Thyroid gland (tissue), 4 donors: ENCODE results near the gene UNC5C. TPM values are rescaled to one million over a fixed set of nuclear protein-coding genes. Genes with fewer than 3 reads are reported as not detected.

Experiments
- DNase-seq, 2 donors: peaks; one replicate each; pipeline ENCODE4 v3.0.0-alpha.2; 2019
- H3K27ac ChIP-seq, 3 donors: fragments of 200-600 bp; sonication (generic); 1 replicate in 2 of 3; 2 replicates in 1 of 3; pipeline ENCODE4 v1.5.1; 2016 to 2019; ENCODE audit warnings: mild to moderate bottlenecking in 1 of 3, moderate library complexity in 1 of 3
- H3K27me3 ChIP-seq: fragments of 200-600 bp; sonication (generic); one replicate; pipeline ENCODE4 v1.5.1; 2019
- H3K36me3 ChIP-seq, 2 donors: fragments of 200-600 bp; sonication (generic); one replicate each; pipeline ENCODE4 v1.5.1; 2016 to 2019
- H3K4me1 ChIP-seq, 2 donors: fragments of 200-600 bp; sonication (generic); one replicate each; pipeline ENCODE4 v1.5.1; 2017 to 2019
- H3K4me3 ChIP-seq, 3 donors: fragments of 200-600 bp; sonication (generic); replicated peaks in 1 of 3; 1 replicate in 2 of 3; 2 replicates in 1 of 3; pipeline ENCODE4 v1.5.1; 2016; ENCODE audit warnings: mild to moderate bottlenecking in 1 of 3
- H3K9me3 ChIP-seq: fragments of 200-600 bp; sonication (generic); one replicate; pipeline ENCODE4 v1.5.1; 2017
- CTCF ChIP-seq, 6 experiments: fragments of 200-600 bp in 3 of 6; fragments of 450-650 bp in 3 of 6; sonication (generic) in 3 of 6; IDR thresholded peaks; one replicate each; pipeline ENCODE4 v1.5.1; 2016 to 2019; ENCODE audit warnings: antibody characterized with exemption in 6 of 6, mild to moderate bottlenecking in 2 of 6, inconsistent platforms in 1 of 6, moderate library complexity in 1 of 6
- POLR2A ChIP-seq, 2 donors: fragments of 450-650 bp; IDR thresholded peaks; one replicate each; pipeline ENCODE4 v1.6.1; 2017; ENCODE audit warnings: antibody characterized with exemption in 2 of 2, mild to moderate bottlenecking in 2 of 2, moderate library complexity in 1 of 2
- WGBS, 2 donors: methylation state at CpG; one replicate each; pipeline ENCODE4 v1.1.5; 2017; 5-methylcytosine and 5-hydroxymethylcytosine counted together
- intact Hi-C: fragments of 100-400 bp; cut with DNase I; formaldehyde crosslinking; loops from one replicate; pipeline ENCODE4 v1.15.1; 2023
- total RNA-seq, 4 donors: library from RNA; depleted of rRNA; stranded (reverse); fragments of >200 nt; gene quantifications; one replicate each; pipeline ENCODE4 v1.2.3, GENCODE V29; 2016

Gene UNC5C
- total RNA-seq, 4 donors from 2014 or later = 27.1 to 72.0 (median 59.0) TPM

GRCh38 chr4:95318044-95318443 lies 230.7 kb downstream of the UNC5C start:
- Histone ChIP-seq H3K4me3 (no peak overlapping the region), H3K36me3 (no peaks in the 10 kb centered on the region), H3K27me3 (no peaks in the 10 kb centered on the region), H3K4me1 (peaks cover 4 to 5% of the 10 kb centered on the region in 2 donors), H3K27ac (no peak overlapping the region), H3K9me3 (no peaks in the 10 kb centered on the region)
- intact Hi-C loops = no loop called here
- WGBS, 2 donors = 85 to 88% methylated on average over 3 of the region's 3 CpGs
- DNase-seq = no peak
- TF ChIP-seq POLR2A (IDR thresholded peaks at IDR 0.05) (no peak), CTCF (IDR thresholded peaks at IDR 0.05) (no peak)

- TF ChIP-seq CTCF (IDR thresholded peaks at IDR 0.05) = no peak
- TF ChIP-seq POLR2A (IDR thresholded peaks at IDR 0.05) = no peak
- intact Hi-C loops = no loop called here
- no peak for DNase-seq
- Histone ChIP-seq H3K27ac (no peak overlapping the region), H3K4me1 (peaks cover 4 to 5% of the 10 kb centered on the region in 2 donors), H3K9me3 (no peaks in the 10 kb centered on the region), H3K4me3 (no peak overlapping the region), H3K27me3 (no peaks in the 10 kb centered on the region), H3K36me3 (no peaks in the 10 kb centered on the region)
- 79% methylated on average over 10 of the region's 10 CpGs for WGBS, 2 donors
These were observed 231.5 kb downstream of the UNC5C start for GRCh38 chr4:95317085-95317793.

GRCh38 chr4:95314573-95314972 lies 234.2 kb downstream of the UNC5C start:
- intact Hi-C loops = no loop called here
- no peaks in the 10 kb centered on the region for H3K9me3 ChIP-seq
- no peak for TF ChIP-seq CTCF (IDR thresholded peaks at IDR 0.05)
- TF ChIP-seq POLR2A (IDR thresholded peaks at IDR 0.05) = no peak
- no peak for DNase-seq
- no peaks in the 10 kb centered on the region for H3K36me3 ChIP-seq
- H3K27me3 ChIP-seq = no peaks in the 10 kb centered on the region
- no peak overlapping the region for H3K4me3 ChIP-seq
- no peak overlapping the region for H3K27ac ChIP-seq
- H3K4me1 ChIP-seq = peaks cover 11 to 16% of the 10 kb centered on the region in 2 donors
- 96 to 98% methylated on average over 1 of the region's 1 CpG for WGBS, 2 donors

GRCh38 chr4:95304898-95305297 lies 243.9 kb downstream of the UNC5C start:
- Histone ChIP-seq H3K27me3 (no peaks in the 10 kb centered on the region), H3K4me3 (no peak overlapping the region), H3K36me3 (no peaks in the 10 kb centered on the region), H3K4me1 (peaks cover 15 to 19% of the 10 kb centered on the region in 2 donors), H3K9me3 (no peaks in the 10 kb centered on the region), H3K27ac (peak overlapping the region in 2 of 3 donors; percentile 27 to 58)
- no peak for TF ChIP-seq CTCF (IDR thresholded peaks at IDR 0.05)
- no peak for TF ChIP-seq POLR2A (IDR thresholded peaks at IDR 0.05)
- peak; percentile 13 to 40 for DNase-seq
- intact Hi-C loops = no loop called here
- 40 to 62% methylated on average over 1 of the region's 1 CpG for WGBS, 2 donors

GRCh38 chr4:95300304-95300703 lies 248.5 kb downstream of the UNC5C start:
- H3K27me3 ChIP-seq = no peaks in the 10 kb centered on the region
- peaks cover 15 to 16% of the 10 kb centered on the region in 2 donors for H3K4me1 ChIP-seq
- no peak overlapping the region for H3K27ac ChIP-seq
- intact Hi-C loops = no loop called here
- H3K4me3 ChIP-seq = no peak overlapping the region
- H3K36me3 ChIP-seq = no peaks in the 10 kb centered on the region
- WGBS, 2 donors = 49 to 67% methylated on average over 1 of the region's 1 CpG
- no peaks in the 10 kb centered on the region for H3K9me3 ChIP-seq
- TF ChIP-seq CTCF (IDR thresholded peaks at IDR 0.05) = no peak
- TF ChIP-seq POLR2A (IDR thresholded peaks at IDR 0.05) = no peak
- DNase-seq = no peak
